ENCODE results near the gene FGF18.

DNA sequence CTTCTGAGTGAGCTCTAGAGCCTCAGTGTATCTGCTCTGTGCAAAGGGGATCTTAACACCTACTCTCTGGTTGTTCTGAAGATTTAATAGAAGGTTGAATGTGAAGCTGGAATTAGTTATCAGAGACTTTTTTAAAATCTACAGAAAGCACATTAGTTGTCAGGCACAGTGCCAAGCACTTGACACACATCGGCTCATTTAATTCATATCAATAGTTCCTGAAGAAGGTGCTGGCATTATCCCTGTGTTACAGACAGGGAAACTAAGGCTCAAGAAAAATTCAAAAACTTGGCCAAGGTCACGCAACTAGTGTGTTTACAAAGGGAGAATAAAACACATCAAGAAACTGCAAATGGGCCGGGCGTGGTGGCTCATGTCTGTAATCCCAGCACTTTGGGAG lies 80.2 kb downstream of the FGF18 start:
- TF ChIP-seq, protein P1, sequence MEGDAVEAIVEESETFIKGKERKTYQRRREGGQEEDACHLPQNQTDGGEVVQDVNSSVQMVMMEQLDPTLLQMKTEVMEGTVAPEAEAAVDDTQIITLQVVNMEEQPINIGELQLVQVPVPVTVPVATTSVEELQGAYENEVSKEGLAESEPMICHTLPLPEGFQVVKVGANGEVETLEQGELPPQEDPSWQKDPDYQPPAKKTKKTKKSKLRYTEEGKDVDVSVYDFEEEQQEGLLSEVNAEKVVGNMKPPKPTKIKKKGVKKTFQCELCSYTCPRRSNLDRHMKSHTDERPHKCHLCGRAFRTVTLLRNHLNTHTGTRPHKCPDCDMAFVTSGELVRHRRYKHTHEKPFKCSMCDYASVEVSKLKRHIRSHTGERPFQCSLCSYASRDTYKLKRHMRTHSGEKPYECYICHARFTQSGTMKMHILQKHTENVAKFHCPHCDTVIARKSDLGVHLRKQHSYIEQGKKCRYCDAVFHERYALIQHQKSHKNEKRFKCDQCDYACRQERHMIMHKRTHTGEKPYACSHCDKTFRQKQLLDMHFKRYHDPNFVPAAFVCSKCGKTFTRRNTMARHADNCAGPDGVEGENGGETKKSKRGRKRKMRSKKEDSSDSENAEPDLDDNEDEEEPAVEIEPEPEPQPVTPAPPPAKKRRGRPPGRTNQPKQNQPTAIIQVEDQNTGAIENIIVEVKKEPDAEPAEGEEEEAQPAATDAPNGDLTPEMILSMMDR (IDR thresholded peaks at IDR 0.05): no peak
- TF ChIP-seq EZH2 (IDR thresholded peaks at IDR 0.05): no peak

All from neural progenitor cell (in vitro differentiated cells).